Suppressor macrophage treated with lipopolysaccharide for 1 hour (primary cell): ENCODE data around the gene ARHGEF10L.

Source experiments
- DNase-seq, 3 donors: peaks; one replicate each; pipeline ENCODE4 v3.0.0-alpha.2; 2020 to 2022

Gene ARHGEF10L

GRCh38 chr1:17523321-17524041 lies 16.0 kb upstream of the ARHGEF10L start:
- DNase-seq = peak in 1 of 3 donors; percentile 20

GRCh38 chr1:17524645-17525044 lies 14.9 kb upstream of the ARHGEF10L start:
- no peak for DNase-seq

- no peak for DNase-seq
Observed at GRCh38 chr1:17525996-17526686, 13.4 kb upstream of the ARHGEF10L start.

GRCh38 chr1:17527036-17527914 lies 12.2 kb upstream of the ARHGEF10L start:
- DNase-seq = no peak

GRCh38 chr1:17529381-17529780 lies 10.1 kb upstream of the ARHGEF10L start:
- DNase-seq = no peak

- DNase-seq = no peak
Observed at GRCh38 chr1:17531343-17531681, 8.2 kb upstream of the ARHGEF10L start.

- no peak for DNase-seq
Observed at GRCh38 chr1:17531682-17532487, 7.6 kb upstream of the ARHGEF10L start.

GRCh38 chr1:17533201-17533600 lies 6.3 kb upstream of the ARHGEF10L start:
- DNase-seq = no peak

GRCh38 chr1:17535300-17535936 lies 4.1 kb upstream of the ARHGEF10L start:
- no peak for DNase-seq

- no peak for DNase-seq
Observed at GRCh38 chr1:17538010-17538409, 1.5 kb upstream of the ARHGEF10L start.

- no peak for DNase-seq
Observed at GRCh38 chr1:17538428-17539117, 925 bp upstream of the ARHGEF10L start.

GRCh38 chr1:17539118-17539476 lies 401 bp upstream of the ARHGEF10L start:
- peak in 1 of 3 donors; percentile 47 for DNase-seq

- DNase-seq = no peak
Observed at GRCh38 chr1:17540255-17541001, 930 bp downstream of the ARHGEF10L start.

- peak; percentile 48 to 60 (median 51) for DNase-seq
Observed at GRCh38 chr1:17542645-17543044, 3.1 kb downstream of the ARHGEF10L start.

- peak; percentile 44 to 52 (median 52) for DNase-seq
Observed at GRCh38 chr1:17544776-17545350, 5.4 kb downstream of the ARHGEF10L start.

GRCh38 chr1:17545356-17545755 lies 5.9 kb downstream of the ARHGEF10L start:
- peak; percentile 75 to 80 (median 79) for DNase-seq

- no peak for DNase-seq
Observed at GRCh38 chr1:17546946-17547670, 7.6 kb downstream of the ARHGEF10L start.

- DNase-seq = no peak
Observed at GRCh38 chr1:17549384-17549783, 9.9 kb downstream of the ARHGEF10L start.

GRCh38 chr1:17550729-17551584 lies 11.5 kb downstream of the ARHGEF10L start:
- no peak for DNase-seq
